ENCODE results near the gene SAA1.
"Not testable (repeated sequence)": the region's sequence is repeated elsewhere in the genome, so short reads cannot be mapped to it uniquely, and the experiment has no call there.

Gene SAA1

DNA sequence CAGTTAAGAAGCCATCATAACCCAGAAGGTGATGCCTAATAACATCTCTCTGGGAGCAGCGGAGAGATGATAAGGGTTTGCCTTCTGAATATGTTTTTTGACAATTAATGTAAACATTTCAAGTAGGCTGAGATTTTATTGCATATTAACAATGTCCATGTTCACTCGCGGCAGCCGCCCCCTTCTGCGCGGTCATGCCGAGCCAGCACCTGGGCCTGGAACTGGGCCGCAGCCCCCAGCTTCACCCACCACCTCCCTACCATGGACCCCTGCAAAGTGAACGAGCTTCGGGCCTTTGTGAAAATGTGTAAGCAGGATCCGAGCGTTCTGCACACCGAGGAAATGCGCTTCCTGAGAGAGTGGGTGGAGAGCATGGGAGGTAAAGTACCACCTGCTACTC is 4.3 kb upstream of the SAA1 start:
- no peak for DNase-seq

DNA sequence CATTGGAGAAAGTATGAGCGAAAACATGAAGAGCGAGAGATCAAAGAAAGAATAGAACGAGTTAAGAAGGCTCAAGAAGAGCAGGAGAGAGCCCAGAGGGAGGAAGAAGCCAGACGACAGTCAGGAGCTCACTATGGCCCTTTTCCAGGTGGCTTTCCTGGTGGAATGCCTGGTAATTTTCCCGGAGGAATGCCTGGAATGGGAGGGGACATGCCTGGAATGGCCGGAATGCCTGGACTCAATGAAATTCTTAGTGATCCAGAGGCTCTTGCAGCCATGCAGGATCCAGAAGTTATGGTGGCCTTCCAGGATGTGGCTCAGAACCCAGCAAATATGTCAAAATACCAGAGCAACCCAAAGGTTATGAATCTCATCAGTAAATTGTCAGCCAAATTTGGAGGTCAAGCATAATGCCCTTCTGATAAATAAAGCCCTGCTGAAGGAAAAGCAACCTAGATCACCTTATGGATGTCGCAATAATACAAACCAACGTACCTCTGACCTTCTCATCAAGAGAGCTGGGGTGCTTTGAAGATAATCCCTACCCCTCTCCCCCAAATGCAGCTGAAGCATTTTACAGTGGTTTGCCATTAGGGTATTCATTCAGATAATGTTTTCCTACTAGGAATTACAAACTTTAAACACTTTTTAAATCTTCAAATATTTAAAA is 3.2 kb upstream of the SAA1 start:
- DNase-seq: not testable (repeated sequence)

DNA sequence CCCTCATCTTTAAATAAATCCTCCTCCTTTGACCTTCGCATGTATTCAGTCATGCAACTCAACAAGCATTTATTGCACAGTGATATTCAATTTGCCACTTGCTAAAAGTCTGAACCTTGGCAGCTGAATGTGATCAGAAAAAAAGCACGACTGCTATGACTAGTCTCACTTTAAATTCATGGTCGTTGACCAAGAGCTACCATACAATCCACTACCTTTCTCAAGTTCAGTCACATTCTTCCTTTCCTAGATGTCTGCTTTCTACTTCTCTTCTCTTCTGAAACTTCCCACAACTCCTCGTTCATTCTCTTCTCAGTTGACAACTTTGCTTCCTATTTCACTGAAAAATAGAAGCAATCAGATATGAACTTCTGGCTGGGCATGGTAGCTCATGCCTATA is 2.0 kb upstream of the SAA1 start:
- DNase-seq: no peak

DNA sequence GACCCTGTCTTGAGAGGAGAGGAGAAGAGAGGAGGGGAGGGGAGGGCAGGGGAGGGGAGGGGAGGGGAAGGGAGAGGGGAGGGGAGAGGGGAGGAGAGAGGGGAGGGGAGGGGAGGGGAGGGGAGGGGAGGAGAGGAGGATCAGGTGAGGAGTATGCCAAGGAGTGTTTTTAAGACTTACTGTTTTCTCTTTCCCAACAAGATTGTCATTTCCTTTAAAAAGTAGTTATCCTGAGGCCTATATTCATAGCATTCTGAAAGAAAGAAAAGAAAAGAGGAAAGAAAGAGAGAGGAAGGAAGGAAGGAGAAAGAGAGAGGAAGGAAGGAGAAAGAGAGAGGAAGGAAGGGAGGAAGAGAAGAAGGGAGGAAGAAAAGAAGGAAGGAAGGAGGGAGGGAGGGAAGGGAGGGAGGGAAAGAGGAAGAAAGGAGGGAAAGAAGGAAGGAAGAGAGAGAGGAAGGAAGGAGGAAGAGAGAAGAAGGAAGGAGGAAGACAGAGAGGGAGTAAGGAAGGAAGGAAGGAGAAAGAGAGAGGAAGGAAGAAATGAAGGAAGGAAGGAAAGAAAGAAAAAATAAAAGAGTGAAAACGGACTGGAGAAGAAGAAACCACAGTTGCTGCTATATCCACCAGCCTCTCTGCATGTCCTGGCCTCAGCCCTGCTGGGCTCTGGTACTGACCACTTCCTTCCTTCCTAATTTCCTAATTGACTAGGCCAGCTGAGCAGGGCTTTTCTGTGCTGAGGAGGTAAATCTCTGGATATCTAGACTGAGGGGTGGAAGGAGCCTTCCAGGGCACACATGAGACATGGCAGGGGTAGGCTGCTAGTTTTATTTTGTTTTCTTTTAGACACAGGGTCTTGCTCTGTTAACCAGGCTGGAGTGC is 1.1 kb upstream of the SAA1 start:
- no peak for DNase-seq

DNA sequence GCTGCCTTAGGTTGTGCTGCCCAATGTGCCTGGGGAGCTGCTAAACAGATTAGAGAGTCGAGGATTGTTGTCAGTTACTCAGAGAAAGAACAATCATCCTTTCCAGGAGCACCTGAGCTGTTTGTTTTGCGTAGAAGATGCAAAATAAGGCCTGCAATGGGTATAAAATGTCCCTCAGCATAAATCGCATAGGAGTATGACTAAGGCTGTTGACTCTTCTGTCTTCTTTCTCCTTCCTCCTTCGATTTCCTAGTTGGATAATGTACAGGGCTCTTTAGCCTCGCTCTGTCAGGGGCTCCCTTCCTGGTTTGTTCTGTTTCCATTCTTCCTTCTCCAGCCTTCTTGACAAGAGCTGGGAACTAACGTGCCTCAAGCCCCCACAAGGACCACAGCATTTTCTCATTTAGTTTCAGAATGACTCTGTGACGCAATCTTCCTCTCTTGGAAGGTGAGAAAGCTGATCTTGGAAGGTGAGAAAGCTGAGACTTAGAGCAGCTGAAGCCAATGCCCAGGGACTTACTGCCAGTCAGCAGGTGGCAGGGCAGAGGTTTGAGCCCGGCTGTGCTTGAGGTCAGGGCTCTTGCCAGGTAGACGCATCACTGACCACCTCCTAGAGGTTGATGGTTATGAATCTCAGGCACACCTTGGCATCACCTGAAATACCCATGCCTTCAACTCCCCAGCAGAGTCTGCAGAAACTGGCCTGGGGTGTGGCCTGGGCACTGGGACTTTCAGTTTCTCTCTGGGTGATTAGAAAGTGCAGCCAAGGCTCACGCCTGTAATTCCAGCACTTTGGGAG is 1.5 kb downstream of the SAA1 start:
- DNase-seq: not testable (repeated sequence)

DNA sequence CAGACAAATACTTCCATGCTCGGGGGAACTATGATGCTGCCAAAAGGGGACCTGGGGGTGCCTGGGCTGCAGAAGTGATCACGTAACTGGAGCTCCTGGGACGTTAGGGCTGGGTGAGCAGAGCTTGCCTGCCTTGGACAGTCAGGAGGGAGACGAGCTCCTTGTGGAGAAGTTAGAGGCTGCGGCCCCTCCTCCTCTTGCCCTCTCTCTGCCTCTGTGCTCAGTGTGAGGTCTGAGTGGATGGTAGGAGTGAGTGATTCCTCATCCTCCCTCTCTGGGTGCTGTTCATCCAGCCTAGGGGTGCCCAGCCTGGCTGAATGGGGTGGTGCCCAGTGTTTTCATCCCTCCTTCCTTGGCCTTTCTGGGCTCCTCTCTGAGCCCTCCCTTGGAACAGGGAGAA is 3.2 kb downstream of the SAA1 start:
- DNase-seq: not testable (repeated sequence)

DNA sequence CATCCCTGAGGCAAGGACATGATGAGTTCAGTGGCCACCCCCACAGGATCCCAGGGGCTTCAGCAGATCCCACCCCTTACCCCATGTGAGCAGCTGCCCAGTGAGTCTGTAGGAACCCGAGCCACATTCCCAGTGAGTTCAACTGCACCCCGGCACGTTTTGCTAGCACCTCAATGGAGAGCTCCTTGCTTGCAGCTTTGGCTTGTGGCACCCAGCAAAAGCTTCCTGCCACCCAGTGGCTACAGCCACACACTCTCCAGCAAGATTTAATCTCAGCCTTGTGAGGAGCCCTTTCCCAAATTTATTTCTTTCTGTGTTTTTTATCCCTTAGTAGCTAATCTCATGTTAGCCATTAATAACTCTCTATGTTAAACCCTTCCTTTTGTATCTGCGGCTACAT is 4.0 kb downstream of the SAA1 start:
- no peak for DNase-seq

DNA sequence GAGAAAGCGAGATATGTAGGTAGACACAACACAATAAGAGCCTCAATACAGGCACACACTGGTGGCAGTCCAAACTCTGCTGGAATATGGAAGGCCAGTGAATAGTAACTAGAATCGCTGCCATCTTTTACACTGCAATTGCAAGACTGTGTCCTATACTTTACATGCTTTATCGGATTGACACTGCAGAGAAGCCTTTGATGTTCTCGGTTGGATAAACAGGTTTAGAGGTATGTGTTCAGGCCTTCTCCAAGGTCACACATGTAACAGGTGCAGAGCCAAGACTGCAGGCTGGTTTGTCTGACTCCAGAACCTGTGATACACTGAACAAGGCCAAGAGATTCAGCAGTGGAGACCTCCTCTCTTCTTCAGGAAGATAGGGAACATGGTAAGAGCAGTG is 5.1 kb downstream of the SAA1 start:
- no peak for DNase-seq

DNA sequence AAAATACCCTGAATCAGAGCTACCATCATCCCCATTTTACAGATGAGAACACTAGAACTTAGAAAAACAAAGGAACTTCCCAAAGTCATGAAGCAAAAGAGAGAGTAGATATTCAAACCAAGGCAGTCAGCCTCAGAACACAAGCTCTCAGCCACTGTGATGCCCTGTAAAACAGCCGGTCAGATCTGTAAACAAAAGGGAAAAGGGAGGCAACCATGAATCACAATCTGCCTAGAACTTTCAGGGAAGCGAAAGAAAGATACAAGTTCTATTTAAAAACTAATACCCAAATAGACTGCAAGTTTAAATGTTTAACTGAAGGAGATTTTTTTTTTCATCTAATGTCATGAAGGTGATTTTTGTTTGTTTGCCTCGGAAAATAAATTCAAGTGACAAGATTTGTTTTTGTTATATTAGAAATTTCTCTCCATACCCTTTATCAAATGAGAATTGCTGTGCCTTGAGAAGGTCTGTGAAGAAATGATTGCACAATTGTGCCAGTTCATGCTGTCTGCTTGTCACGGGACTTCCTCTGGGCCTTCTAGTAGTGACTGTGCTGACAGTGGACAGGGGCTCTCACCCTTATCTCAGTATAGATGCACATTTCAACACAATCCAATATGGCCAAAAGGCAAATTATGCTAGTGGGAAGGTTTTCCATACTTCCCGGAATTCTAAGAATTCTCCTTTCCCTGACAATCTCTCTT is 11.7 kb downstream of the SAA1 start:
- DNase-seq: no peak

DNA sequence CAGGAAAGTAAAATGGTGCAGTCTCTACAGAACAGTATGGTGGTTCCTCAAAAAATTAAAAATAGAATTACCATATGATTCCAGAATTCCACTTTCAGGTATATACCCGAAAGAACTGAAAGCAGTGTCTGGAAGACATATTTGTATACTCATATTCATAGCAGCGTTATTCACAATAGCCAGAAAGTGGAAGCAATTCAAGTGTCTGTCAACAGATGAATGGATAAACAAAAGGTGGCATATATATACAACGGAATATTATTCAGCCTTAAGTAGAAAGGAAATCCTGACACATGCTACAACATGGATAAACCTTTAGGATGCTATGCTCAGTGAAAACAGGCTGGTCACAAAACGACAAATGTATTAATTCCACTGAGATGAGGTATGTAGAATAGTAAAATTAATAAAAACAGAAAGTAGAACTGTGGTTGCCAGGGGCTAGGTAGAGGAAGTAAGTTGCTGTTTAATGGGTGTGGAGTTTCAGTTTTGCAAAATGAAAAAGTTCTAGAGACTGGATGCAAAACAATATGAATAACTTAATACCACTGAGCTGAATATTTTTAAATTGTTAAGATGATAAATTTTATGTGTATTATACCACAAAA is 14.5 kb downstream of the SAA1 start:
- no peak for DNase-seq

DNA sequence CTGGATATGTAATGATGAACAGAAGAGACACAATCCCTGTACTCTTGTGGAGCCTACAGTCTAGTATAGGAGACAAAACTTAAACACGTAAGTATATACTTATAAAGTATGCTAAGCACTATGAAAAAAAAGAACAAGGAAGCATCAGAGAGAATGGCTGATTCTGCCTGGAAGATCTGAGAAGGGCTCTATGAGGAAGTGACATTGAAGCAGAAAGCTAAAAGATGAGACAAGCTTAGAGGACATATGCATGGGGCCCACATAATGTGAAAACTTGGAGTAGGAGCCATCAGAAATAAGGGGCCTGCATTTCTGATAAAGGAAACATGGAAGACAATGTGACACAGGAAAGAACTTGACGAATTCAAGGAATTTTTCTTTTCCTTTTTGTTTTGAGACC is 16.6 kb downstream of the SAA1 start:
- no peak for DNase-seq

DNA sequence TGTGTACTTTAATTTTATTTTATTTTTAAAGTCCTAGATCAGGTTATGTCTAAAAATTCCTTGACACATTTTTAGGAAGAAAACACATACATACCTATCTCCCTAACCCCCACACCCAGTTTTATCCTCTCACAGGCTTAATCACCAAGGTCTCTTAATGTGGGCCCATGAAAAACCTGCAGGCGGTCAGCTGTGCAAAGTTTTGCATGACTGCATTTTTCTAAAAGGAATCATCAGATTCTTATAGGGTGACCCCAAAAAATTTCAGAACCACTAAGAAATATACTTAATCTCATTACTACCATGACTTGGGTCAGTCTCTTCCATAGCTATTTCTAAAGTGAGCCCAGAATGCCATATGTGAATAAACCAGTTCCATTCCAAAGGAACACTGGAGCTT is 19.8 kb downstream of the SAA1 start:
- DNase-seq: no peak

DNA sequence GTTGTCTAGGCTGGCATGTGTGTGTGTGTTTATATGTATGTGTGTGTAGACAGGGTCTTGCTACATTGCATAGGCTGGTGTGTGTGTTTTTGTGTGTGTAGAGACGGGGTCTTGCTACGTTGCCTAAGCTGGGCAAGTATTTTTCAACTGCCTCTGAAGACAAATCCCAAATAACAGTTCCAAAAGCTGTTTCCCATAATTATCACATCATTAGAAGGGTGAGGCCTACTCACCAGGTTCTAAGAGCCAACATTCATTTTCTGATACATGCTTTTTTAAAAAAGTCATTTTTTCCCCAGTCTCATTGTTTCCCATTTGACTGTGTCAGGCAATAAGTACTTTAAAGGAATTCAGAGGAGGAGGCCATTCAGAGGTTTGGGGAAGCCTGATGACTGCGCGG is 22.8 kb downstream of the SAA1 start:
- no peak for DNase-seq

DNA sequence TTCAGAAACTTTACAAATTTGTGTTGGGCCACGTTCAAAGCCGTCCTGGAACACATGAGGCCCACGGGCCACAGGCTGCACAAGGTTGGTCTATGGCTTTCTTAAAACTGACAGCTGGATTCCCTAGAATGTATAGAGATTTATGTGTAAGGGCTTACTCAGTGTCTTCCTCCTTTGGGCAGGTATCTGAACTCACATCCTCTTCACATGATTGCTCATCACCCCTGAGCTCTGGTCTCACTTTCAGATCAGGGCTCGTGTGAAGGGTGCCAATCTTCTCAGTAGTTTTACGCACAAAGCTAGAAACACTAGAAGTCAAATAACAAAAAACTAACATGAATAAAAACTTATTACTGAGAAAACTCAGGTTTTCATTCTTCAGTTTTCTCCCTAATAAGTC is 28.8 kb downstream of the SAA1 start:
- no peak for DNase-seq

DNA sequence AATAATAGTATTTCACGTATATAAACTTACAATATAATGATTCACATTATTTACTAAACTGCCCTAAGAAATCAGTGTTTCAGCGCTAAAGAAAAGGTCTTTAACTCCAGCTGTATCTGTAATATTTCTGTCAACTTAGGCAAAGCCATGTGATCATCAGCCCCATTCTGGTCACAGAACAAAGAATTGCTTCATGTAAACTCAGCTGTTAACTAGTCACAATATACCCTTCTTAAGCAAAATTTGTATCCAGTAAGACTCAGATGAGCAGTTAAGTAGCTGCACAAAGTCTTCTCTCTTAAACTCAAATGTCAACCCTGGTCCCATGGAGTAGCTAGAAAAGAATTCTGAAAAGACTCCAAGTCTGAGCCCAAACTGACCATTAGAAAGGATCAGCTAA is 29.3 kb downstream of the SAA1 start:
- no peak for DNase-seq

DNA sequence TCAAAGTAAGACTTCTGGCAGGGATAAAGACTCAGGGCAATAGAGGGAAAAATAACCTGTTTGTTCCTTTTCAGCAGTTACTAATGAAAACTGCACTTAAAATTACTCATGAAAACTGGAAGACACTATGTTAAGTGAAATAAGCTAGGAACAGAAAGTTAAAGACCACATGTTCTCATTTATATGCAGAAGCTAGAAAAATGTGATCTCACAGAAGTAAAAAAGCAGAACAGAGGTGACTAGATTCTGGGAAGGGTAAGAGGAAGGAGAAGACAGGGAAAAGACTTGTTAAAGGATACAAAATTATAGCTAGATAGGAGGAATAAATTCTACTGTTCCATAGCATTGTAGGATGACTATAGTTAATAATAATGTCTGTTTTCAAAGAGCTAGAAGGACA is 33.7 kb downstream of the SAA1 start:
- no peak for DNase-seq

DNA sequence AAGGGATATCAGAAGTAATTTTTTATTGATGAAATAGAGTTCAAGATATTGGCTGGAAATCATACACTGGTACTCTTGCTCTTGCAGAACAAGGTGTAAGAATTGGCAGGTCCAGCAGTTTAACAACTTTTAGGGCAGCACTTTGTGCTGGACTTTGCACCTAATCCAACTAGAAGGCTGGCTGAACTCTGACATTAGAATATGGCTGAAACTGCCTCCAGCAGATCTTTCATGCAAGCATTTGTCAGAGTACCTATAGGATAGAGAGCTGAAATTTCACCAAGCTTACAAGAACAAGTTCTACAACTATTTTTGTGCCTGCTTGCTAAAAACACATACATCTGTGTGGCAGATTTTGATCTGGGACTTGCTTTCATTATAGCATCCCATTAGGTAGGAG is 38.7 kb downstream of the SAA1 start:
- DNase-seq: no peak

DNA sequence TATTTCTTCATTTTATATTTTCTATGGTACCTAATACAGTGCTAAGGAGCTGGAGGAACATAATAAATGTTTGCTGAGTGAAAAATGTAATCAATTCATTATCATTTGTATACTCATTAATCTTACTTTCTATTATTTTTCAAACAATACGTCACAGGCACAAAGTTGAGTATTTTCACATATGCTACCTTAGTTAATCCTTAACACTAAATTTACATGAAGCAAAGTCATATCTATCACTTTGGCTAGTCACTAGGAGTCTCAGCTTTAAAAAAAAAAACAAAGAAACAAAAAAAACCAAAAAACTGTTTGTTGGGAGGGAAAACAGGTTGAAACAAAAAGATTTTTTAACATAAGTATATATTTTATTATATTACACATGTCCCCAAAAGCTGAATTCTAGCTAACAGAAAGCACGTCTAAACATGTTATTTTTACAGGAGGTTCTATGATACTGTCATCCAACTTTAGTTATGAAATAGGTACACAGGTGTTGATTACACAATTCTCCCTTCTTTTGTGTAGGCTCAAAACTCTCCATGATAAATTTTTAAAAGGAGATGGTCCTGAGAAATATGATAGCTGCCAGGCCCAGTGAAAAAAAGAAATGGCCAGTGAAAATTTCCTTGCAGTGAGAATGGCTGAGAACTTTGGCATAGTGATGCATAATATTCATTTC is 41.5 kb downstream of the SAA1 start:
- no peak for DNase-seq

DNA sequence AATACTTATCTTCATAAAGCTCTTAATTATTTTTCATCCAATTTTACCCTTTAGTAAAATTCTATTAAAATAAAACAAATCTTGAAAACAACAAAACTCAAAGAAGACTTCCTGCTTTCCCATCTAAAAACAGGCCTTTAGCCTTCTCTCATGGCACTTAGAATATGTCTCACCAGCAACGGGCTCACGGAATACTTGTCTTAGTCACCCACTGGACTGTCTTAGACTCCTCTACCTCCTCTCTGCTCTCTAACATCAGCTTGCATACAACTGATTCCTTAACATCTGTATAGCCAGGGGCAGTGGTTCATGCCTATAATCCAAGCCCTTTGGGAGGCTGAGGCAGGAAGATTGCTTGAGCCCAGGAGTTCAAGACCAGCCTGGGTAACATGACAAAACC is 42.2 kb downstream of the SAA1 start:
- no peak for DNase-seq

DNA sequence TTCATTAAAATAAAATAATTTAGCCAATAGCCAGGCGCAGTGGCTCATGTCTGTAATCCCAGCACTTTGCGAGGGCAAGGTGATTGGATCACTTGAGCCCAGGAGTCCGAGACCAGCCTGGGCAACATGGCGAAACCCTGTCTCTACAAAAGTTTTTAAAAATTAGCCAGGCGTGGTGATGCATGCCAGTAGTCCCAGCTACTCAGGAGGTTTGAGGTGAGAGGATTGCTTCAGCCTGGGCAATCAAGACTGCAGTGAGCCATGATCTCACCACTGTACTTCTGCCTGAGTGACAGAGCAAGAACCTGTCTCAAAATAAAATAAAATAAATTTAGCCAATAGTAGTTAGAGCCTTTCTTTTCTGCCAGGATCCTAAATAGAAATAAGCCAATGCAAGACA is 43.6 kb downstream of the SAA1 start:
- DNase-seq: no peak

DNA sequence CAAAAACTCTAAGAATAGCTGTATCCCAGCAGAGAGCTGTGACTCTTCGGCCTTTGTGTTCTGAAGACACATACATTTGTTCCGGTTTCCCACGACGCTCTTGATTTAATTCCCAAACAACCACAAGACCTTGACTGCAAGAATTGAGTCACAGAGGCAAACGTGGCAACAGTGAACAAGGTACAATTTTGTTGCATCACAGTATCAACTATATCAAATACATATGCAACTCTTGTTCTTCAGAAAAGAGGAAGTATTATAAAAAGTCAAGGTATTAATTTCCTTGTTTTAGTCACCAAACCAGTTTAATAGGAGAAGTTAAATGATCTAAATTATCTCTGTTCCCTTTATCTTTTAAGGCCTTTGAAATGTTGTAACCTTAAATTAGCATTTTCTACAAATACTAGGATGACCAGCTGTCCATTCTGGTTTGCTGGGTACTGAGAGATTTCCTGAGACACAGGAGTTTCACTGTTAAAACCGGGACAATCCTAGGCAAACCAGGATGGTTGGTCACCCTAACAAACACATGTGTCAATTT is 44.8 kb downstream of the SAA1 start:
- no peak for DNase-seq

DNA sequence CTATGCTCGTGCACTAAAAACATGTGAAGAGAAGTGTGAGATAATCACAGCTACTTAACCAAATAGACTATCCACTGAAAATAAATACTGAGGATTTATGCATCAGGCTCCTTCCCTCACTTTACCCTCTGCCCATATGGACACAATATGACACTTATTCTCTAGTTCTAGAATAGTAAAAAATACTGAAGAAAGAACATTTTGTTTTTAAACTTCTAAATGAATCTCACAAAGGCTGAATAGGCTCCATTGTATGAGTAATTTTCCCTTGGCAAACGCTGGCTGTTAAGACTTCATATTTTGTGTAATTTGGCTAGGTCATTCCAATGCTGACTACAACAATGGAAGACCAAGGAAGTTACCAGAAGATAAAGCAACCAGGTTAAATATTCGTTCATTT is 45.9 kb downstream of the SAA1 start:
- DNase-seq: no peak
